Sigmoid colon (tissue), 4 donors: ENCODE data around the gene RAB25.

ENCODE experiments used
- CTCF ChIP-seq, 4 experiments: fragments of 450-650 bp in 3 of 4; fragments of 200-600 bp in 1 of 4; IDR thresholded peaks; one replicate each; pipeline ENCODE4 v1.5.1; 2016 to 2019; ENCODE audit warnings: antibody characterized with exemption in 4 of 4, mild to moderate bottlenecking in 3 of 4, moderate library complexity in 2 of 4
- POLR2A ChIP-seq, 2 donors: fragments of 450-650 bp; IDR thresholded peaks; one replicate each; pipeline ENCODE4 v1.6.1; 2016; ENCODE audit warnings: antibody characterized with exemption in 2 of 2, mild to moderate bottlenecking in 2 of 2, moderate library complexity in 2 of 2
- POLR2AphosphoS5 ChIP-seq, 4 donors: sonication (generic); formaldehyde crosslinking; IDR thresholded peaks; one replicate each; pipeline ENCODE4 v1.6.1; 2017; ENCODE audit warnings: antibody characterized with exemption in 4 of 4

GRCh38 chr1:156021954-156022353 is 39.0 kb upstream of the RAB25 start:
- no peak for TF ChIP-seq POLR2A (IDR thresholded peaks at IDR 0.05)
- no peak for TF ChIP-seq POLR2AphosphoS5 (IDR thresholded peaks at IDR 0.05)
- TF ChIP-seq CTCF (IDR thresholded peaks at IDR 0.05) = no peak
